Mucosa of descending colon (tissue), 3 donors: Measurements from ENCODE around the gene URAD. TPM values are rescaled to one million over a fixed set of nuclear protein-coding genes. Genes with fewer than 3 reads are reported as not detected.
A peak's percentile ranks its signal among the peaks of the same experiment; 100 is the strongest.

Source experiments
- ATAC-seq: fragments of 200-7000 bp; cut with Tn5 transposase; one replicate; pipeline ENCODE4 v1.9.1; 2020; ENCODE audit warnings: mild to moderate bottlenecking, moderate library complexity
- DNase-seq, 3 donors: peaks; one replicate each; pipeline ENCODE4 v3.0.0-alpha.2; 2020
- H3K36me3 ChIP-seq: fragments of 200-600 bp; one replicate; pipeline ENCODE4 v1.8.0; 2021; ENCODE audit warnings: low read depth, mild to moderate bottlenecking
- H3K4me1 ChIP-seq: fragments of 200-600 bp; one replicate; pipeline ENCODE4 v1.8.0; 2021; ENCODE audit warnings: low read depth, mild to moderate bottlenecking
- H3K4me3 ChIP-seq: fragments of 200-600 bp; one replicate; pipeline ENCODE4 v1.8.0; 2021; ENCODE audit warnings: mild to moderate bottlenecking
- H3K9me3 ChIP-seq: fragments of 200-600 bp; one replicate; pipeline ENCODE4 v1.8.0; 2021; ENCODE audit warnings: mild to moderate bottlenecking
- intact Hi-C, 2 donors: fragments of 100-400 bp; cut with DNase I in 1 of 2; cut with micrococcal nuclease in 1 of 2; formaldehyde crosslinking; loops; one replicate each; pipeline versions ENCODE4 v1.11.0 to v1.11.1; 2022; cut with DNase I, micrococcal nuclease
- total RNA-seq, 3 donors: library from RNA; stranded (reverse); fragmentation: NEBNext Ultra II Directional in 2 of 3; extraction: Animal tissue kit (Norgen Biotek cat#: 25700) in 2 of 3; gene quantifications; one replicate each; pipeline versions ENCODE4 v1.2.1 to v1.2.4, GENCODE V29; 2021 to 2023
- TF ChIP-seq, protein P1 (sequence below): fragments of 200-600 bp; IDR thresholded peaks from one replicate; pipeline ENCODE4 v1.8.0; 2022; ENCODE audit warnings: antibody characterized with exemption, mild to moderate bottlenecking
- donor health status: DM: no; HTN: no; CAD: no; lungs with moderate emphysema.
- donor health status: DM: no; HTN: no; CAD: no.
- donor health status: DM: no; HTN: yes; CAD: no.

The URAD gene
- total RNA-seq, 3 donors from 2014 or later: 17.9 to 62.9 (median 23.9) TPM

DNA sequence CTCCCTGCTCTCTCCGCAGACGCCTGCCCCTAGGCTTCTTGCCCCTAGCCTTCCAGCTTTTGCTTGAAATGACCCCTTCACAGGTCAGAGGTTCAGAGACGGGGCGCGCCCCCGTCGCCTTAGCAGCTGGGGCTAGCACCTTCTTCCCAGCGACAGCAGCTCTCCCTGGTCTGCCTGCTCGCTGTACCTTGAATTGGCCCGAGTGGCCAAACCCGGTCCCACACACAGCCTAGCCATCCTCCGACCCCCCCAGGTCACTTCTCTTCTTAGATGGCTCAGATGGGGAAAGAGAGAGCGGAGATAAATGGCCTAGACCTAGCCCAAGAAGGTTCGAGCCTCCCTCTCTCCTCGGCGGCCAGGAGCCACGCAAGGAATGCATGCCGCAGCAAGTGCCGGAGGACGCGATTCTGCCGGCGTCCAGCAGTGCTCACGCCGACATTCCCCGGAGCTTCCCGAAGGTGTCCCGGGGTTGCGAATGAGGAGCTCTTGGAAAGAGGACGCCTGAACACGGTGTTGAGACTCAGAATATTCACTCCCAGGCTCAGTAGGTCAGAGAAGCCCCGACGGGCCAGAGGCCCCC is 20.7 kb downstream of the URAD start:
- DNase-seq (no peak), ATAC-seq (no peak)
- peak overlapping the region; percentile 60 for H3K4me3 ChIP-seq
- no peaks in the 10 kb centered on the region for H3K9me3 ChIP-seq
- intact Hi-C loops: no loop called here
- H3K4me1 ChIP-seq: peaks cover 19% of the 10 kb centered on the region
- TF ChIP-seq, protein P1, sequence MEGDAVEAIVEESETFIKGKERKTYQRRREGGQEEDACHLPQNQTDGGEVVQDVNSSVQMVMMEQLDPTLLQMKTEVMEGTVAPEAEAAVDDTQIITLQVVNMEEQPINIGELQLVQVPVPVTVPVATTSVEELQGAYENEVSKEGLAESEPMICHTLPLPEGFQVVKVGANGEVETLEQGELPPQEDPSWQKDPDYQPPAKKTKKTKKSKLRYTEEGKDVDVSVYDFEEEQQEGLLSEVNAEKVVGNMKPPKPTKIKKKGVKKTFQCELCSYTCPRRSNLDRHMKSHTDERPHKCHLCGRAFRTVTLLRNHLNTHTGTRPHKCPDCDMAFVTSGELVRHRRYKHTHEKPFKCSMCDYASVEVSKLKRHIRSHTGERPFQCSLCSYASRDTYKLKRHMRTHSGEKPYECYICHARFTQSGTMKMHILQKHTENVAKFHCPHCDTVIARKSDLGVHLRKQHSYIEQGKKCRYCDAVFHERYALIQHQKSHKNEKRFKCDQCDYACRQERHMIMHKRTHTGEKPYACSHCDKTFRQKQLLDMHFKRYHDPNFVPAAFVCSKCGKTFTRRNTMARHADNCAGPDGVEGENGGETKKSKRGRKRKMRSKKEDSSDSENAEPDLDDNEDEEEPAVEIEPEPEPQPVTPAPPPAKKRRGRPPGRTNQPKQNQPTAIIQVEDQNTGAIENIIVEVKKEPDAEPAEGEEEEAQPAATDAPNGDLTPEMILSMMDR: no peak
- H3K36me3 ChIP-seq: no peaks in the 10 kb centered on the region

DNA sequence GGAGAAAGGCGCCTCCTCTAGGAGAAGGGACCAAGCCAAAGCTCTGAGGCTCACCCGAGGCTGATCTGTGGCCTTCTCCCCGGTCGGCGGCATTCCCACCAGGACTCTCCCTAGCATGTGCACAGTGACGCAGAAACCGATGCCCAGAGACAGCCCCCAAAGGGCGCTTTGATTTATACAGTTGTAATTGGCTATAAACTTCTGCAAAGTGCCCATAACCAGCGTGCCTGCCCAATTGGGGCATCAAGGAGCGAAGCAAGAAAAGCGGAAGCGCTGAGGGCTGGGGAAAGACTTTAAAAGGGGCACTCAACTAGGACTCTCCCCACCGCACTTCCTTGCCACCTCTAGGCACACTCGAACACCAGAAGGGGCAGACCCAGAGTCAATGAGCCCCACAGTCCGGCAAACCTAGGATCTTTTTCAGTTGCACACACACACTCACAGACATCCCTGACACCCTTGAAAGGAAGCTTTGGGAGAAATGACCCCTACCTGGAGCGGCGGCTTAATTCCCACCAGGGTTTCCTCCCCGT is 21.2 kb downstream of the URAD start:
- Histone ChIP-seq H3K9me3 (no peaks in the 10 kb centered on the region), H3K4me1 (peaks cover 19% of the 10 kb centered on the region), H3K36me3 (no peaks in the 10 kb centered on the region), H3K4me3 (peak overlapping the region; percentile 60)
- TF ChIP-seq, protein P1: no peak
- intact Hi-C loops: no loop called here
- DNase-seq (peak in 2 of 3 donors; percentile 51 to 62), ATAC-seq (peak; percentile 5)

DNA sequence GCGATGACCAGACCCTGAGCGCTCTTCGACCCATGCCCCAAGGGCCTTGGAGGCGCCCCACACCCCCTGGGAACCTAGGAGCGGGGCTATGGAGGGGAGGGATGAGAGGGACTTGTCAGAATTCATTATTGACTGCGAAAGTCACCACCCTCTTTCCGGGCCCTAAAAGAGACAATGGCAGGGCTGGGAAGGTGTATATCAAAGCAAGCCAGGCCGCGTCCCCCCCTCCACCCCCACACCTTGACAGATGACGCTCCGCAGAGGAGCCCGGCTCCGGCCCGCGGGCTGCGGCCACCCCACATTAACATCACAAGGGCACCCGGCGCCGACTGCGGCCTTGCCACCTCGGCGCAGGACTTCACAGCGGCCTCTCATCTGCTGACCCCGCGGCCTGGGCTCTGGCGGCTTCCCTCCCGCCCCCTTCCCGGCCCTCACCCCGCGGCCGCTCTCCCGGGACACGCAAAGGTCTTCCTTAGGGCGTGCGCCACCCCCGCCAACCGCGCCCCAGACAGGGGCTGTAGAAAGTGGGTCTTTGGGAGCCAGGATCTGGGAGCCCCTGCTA is 21.8 kb downstream of the URAD start:
- Histone ChIP-seq H3K36me3 (no peaks in the 10 kb centered on the region), H3K4me1 (peaks cover 13% of the 10 kb centered on the region), H3K9me3 (no peaks in the 10 kb centered on the region), H3K4me3 (peak overlapping the region; percentile 60)
- DNase-seq (peak in 1 of 3 donors; percentile 38), ATAC-seq (no peak)
- intact Hi-C loops: no loop called here
- TF ChIP-seq, protein P1: no peak

DNA sequence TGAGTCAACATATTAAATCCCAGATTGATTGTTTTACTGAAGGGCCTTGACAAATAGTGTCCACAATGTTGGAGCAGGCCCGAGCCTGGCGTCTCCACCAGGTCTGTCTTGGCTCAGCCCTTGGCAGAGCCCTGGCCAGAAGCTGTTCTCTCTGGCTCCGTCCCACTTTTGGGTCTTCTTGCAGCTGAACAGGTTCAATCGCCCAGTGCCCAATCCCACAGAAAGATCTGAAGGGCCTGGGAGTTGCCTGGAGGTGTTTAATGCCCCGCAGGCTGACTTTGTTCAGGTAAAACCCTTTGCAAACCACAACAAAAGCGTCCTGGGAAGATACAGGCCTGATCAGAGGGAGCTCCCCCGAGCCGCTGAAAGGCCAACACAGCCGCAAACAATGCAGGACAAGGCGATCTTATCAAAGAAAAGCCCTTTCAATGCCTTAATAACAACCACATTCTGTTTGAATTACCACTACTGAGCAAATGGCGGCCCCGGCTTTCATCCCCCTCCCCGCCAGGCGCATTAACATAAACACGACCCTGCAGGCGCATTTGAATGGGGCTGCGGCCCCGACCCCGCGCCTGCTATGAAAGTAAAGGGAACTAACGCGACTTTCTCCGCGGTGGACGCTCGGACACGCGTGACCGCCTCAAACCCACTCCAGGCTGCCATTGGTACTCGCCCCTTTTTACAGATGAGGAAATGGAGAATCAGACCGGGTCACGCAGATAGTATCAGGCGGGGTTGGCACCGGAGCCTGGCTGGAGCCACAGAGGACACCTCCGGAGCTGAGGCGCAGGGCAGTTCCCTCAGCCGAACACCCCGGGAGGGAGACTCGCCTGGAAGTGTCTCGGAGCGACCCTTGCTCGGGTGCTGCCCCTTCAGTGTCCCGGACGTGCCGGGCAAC is 22.5 kb downstream of the URAD start:
- no peaks in the 10 kb centered on the region for H3K36me3 ChIP-seq
- peaks cover 11% of the 10 kb centered on the region for H3K4me1 ChIP-seq
- ATAC-seq: no peak

DNA sequence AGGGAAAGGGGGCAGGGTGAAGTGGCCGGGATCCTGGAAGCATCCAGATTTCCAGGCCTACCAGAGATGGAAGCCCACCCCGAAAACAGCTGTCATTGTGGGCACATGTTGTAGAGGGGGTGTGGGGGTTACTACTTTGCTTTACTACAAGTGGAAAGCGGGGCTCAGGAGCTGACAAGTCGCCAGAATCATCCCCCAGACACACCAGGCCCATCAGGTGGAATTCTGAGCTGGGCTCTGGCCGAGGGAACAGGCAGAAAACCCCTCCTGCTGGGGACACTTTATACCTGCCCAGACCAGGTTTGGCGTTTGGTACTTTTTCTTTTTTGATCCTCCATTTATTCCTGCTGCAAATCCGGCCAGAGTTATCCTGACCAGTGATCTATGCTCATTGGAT is 23.2 kb downstream of the URAD start:
- DNase-seq (peak in 2 of 3 donors; percentile 24 to 37), ATAC-seq (no peak)
- TF ChIP-seq, protein P1: no peak
- intact Hi-C loops: no loop called here
- Histone ChIP-seq H3K9me3 (no peaks in the 10 kb centered on the region), H3K4me3 (no peak overlapping the region), H3K4me1 (peaks cover 16% of the 10 kb centered on the region), H3K36me3 (no peaks in the 10 kb centered on the region)

More for the DNA sequence above, 22.5 kb downstream of the URAD start:
- TF ChIP-seq, protein P1: no peak
- H3K9me3 ChIP-seq: no peaks in the 10 kb centered on the region
- peak in 2 of 3 donors; percentile 63 to 72 for DNase-seq
- peak overlapping the region; percentile 60 for H3K4me3 ChIP-seq
- intact Hi-C loops: no loop called here
